Common myeloid progenitor, CD34-positive (primary cell): ENCODE results near the gene HAND1.

ENCODE experiments used
- CTCF ChIA-PET: fragments of 350-600 bp; sonication (Branson Sonifier 250); formaldehyde crosslinking; loops from one replicate; lab custom pipeline; 2021; ENCODE audit warnings: antibody characterized with exemption; lab: Charles Lee
- POLR2A ChIA-PET: fragments of 350-600 bp; sonication (Branson Sonifier 250); formaldehyde crosslinking; loops from one replicate; lab custom pipeline; 2021; ENCODE audit warnings: antibody characterized with exemption; lab: Charles Lee
- DNase-seq, 3 donors: peaks; one replicate each; pipeline versions ENCODE4 v3.0.0 to v3.0.0-alpha.2; 2013
- H3K27ac ChIP-seq, 2 experiments: 1 replicate in 1 of 2; 2 replicates in 1 of 2; pipeline ENCODE4 v1.7.0; 2013; ENCODE audit warnings: inconsistent platforms in 2 of 2, low read length in 2 of 2, mild to moderate bottlenecking in 2 of 2, low read depth in 1 of 2, moderate library complexity in 1 of 2; ENCODE audit not compliant: severe bottlenecking in 2 of 2, insufficient read depth in 1 of 2, poor library complexity in 1 of 2
- H3K27me3 ChIP-seq, 5 experiments: replicated peaks in 2 of 5; 1 replicate in 3 of 5; 2 replicates in 2 of 5; pipeline versions ENCODE4 v1.6.1 to v1.7.0; 2013; ENCODE audit warnings: low read length in 4 of 5, mild to moderate bottlenecking in 2 of 5, moderate library complexity in 2 of 5, inconsistent platforms in 1 of 5; ENCODE audit not compliant: insufficient read depth in 5 of 5, control insufficient read depth in 4 of 5
- H3K36me3 ChIP-seq, 4 experiments: 1 replicate in 2 of 4; 2 replicates in 2 of 4; pipeline versions ENCODE4 v1.6.1 to v1.7.0; 2013; ENCODE audit warnings: low read length in 3 of 4, control low read depth in 1 of 4, mild to moderate bottlenecking in 1 of 4; ENCODE audit not compliant: control insufficient read depth in 4 of 4, insufficient read depth in 4 of 4
- H3K4me1 ChIP-seq, 4 experiments: 1 replicate in 3 of 4; 2 replicates in 1 of 4; pipeline versions ENCODE4 v1.6.1 to v1.7.1; 2013; ENCODE audit warnings: low read length in 3 of 4, mild to moderate bottlenecking in 3 of 4, control low read depth in 1 of 4, inconsistent platforms in 1 of 4, moderate library complexity in 1 of 4; ENCODE audit not compliant: control insufficient read depth in 4 of 4, insufficient read depth in 4 of 4; ENCODE audit errors: control extremely low read depth in 1 of 4
- H3K4me3 ChIP-seq, 7 experiments: 1 replicate in 4 of 7; 2 replicates in 3 of 7; pipeline versions ENCODE4 v1.5.1 to v1.7.0; 2013; ENCODE audit warnings: mild to moderate bottlenecking in 7 of 7, low read length in 6 of 7, moderate library complexity in 6 of 7, inconsistent platforms in 2 of 7, low read depth in 2 of 7, control low read depth in 1 of 7; ENCODE audit not compliant: insufficient read depth in 4 of 7, control insufficient read depth in 1 of 7; ENCODE audit errors: extremely low read depth in 1 of 7
- H3K9me3 ChIP-seq, 5 experiments: 1 replicate in 4 of 5; 2 replicates in 1 of 5; pipeline versions ENCODE4 v1.6.1 to v1.7.1; 2013; ENCODE audit warnings: low read length in 4 of 5, mild to moderate bottlenecking in 2 of 5, inconsistent platforms in 1 of 5, low read depth in 1 of 5, moderate library complexity in 1 of 5; ENCODE audit not compliant: control insufficient read depth in 4 of 5, insufficient read depth in 2 of 5; ENCODE audit errors: control extremely low read depth in 1 of 5
- WGBS: methylation state at CpG from one replicate; pipeline ENCODE4 v1.1.5; 2013; ENCODE audit not compliant: insufficient coverage; 5-methylcytosine and 5-hydroxymethylcytosine counted together

HAND1 gene

GRCh38 chr5:154451957-154452356 is 26.1 kb downstream of the HAND1 start:
- no peaks in the 10 kb centered on the region for H3K27me3 ChIP-seq
- DNase-seq, result no peak
- 96% methylated on average over 7 of the region's 8 CpGs for WGBS
- ChIA-PET POLR2A (no interaction called here), CTCF (interaction anchor here (8.6 kb wide), 1 partner anchor 16 kb away, joined by 51 read pairs; no protein-coding TSS in a partner anchor)
- H3K9me3 ChIP-seq, result no peaks in the 10 kb centered on the region
- H3K36me3 ChIP-seq, result peaks cover 5 to 62% (median 39%) of the 10 kb centered on the region in 4 experiments
- peaks cover 9 to 20% (median 16%) of the 10 kb centered on the region in 4 experiments for H3K4me1 ChIP-seq
- H3K27ac ChIP-seq, result no peak overlapping the region
- no peak overlapping the region for H3K4me3 ChIP-seq

- ChIA-PET CTCF (interaction anchor here (0.8 to 2.3 kb wide), 4 partner anchors 9 to 45 kb away, joined by 3 to 8 read pairs (median 6); no protein-coding TSS in a partner anchor), POLR2A (no interaction called here)
- H3K36me3 ChIP-seq, result peaks cover 4 to 44% (median 23%) of the 10 kb centered on the region in 4 experiments
- no peak overlapping the region for H3K4me3 ChIP-seq
- H3K27ac ChIP-seq, result no peak overlapping the region
- WGBS, result 100% methylated on average over 2 of the region's 2 CpGs
- H3K9me3 ChIP-seq, result no peaks in the 10 kb centered on the region
- no peak for DNase-seq
- no peaks in the 10 kb centered on the region for H3K27me3 ChIP-seq
- peaks cover 9 to 30% (median 18%) of the 10 kb centered on the region in 4 experiments for H3K4me1 ChIP-seq
Observed at GRCh38 chr5:154449786-154450185, 28.2 kb downstream of the HAND1 start.

GRCh38 chr5:154447089-154447725 is 30.8 kb downstream of the HAND1 start:
- ChIA-PET POLR2A (no interaction called here), CTCF (interaction anchor here (1.0 to 1.4 kb wide), 2 partner anchors 10 to 25 kb away, joined by 3 to 4 read pairs; no protein-coding TSS in a partner anchor)
- 26% methylated on average over 10 of the region's 10 CpGs for WGBS

GRCh38 chr5:154446195-154447088 is 31.6 kb downstream of the HAND1 start:
- Histone ChIP-seq H3K27ac (peak overlapping the region in 1 of 2 experiments; percentile 31), H3K9me3 (no peaks in the 10 kb centered on the region), H3K4me3 (peak overlapping the region; percentile 89 to 100 (median 97)), H3K4me1 (peaks cover 17 to 38% (median 24%) of the 10 kb centered on the region in 4 experiments), H3K27me3 (no peaks in the 10 kb centered on the region), H3K36me3 (peaks cover 2 to 24% (median 12%) of the 10 kb centered on the region in 4 experiments)
- ChIA-PET POLR2A (no interaction called here), CTCF (interaction anchor here (1.0 to 1.1 kb wide), 3 partner anchors 20 to 24 kb away, joined by 3 read pairs; no protein-coding TSS in a partner anchor)
- DNase-seq, result peak in 2 of 3 donors; percentile 43 to 45
- WGBS, result under 1% methylated on average over 67 of the region's 87 CpGs

More at GRCh38 chr5:154447089-154447725, 30.8 kb downstream of the HAND1 start:
- Histone ChIP-seq H3K9me3 (no peaks in the 10 kb centered on the region), H3K27ac (no peak overlapping the region), H3K36me3 (peaks cover 2 to 23% (median 8%) of the 10 kb centered on the region in 4 experiments), H3K4me3 (peak overlapping the region; percentile 89 to 100 (median 97)), H3K4me1 (peaks cover 17 to 38% (median 24%) of the 10 kb centered on the region in 4 experiments), H3K27me3 (no peaks in the 10 kb centered on the region)
- peak in 1 of 3 donors; percentile 30 for DNase-seq

- Histone ChIP-seq H3K27me3 (no peaks in the 10 kb centered on the region), H3K4me1 (peaks cover 17 to 38% (median 24%) of the 10 kb centered on the region in 4 experiments), H3K9me3 (no peaks in the 10 kb centered on the region), H3K4me3 (peak within 1 kb of the TSS; percentile 89 to 100 (median 97)), H3K27ac (peak within 1 kb of the TSS in 1 of 2 experiments; percentile 79), H3K36me3 (peaks cover 1 to 23% (median 14%) of the 10 kb centered on the region in 4 experiments)
- CTCF ChIA-PET, result interaction anchor here (0.9 to 1.3 kb wide), 6 partner anchors 21 to 472 kb away, joined by 3 read pairs; no protein-coding TSS in a partner anchor
- POLR2A ChIA-PET, result interaction anchor here (1.3 kb wide), 1 partner anchor 15 kb away, joined by 3 read pairs; no protein-coding TSS in a partner anchor
- DNase-seq, result peak; percentile 91 to 95 (median 95)
- WGBS, result 0% methylated on average over 52 of the region's 70 CpGs
Observed at GRCh38 chr5:154445422-154446194, 32.4 kb downstream of the HAND1 start, which contains the start of gene SAP30L. Gene SAP30L, plus strand, starts transcription at chr5:154445997. Its CDS starts 608 bp downstream, at chr5:154446605.
